ENCODE measurements around the gene CNKSR2.

CNKSR2 gene

DNA sequence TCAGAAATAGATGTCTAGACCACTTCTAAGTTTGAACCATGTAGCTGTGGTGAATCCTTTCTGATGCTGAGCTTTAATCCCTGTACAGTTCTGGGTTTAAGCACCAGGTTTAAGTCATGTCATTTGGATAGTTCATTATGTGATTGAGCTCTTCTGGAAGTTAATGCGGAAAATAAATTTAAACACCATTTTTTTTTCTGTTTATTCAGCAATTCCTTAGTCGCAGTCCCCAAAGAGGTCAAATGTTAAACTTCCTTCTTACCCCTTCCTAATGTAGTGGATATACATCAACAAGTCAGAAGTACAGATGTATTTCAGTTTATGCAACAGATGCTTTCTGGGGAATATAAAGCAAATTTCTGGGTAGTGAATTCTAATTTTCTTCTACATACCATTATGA lies 52.9 kb downstream of the CNKSR2 start:
- no peak overlapping the region for H3K4me3 ChIP-seq (replicated peaks; ENCODE audit: low read depth, low read length)
- DNase-seq (ENCODE audit: low read depth), result no peak
- TF ChIP-seq, protein P1, sequence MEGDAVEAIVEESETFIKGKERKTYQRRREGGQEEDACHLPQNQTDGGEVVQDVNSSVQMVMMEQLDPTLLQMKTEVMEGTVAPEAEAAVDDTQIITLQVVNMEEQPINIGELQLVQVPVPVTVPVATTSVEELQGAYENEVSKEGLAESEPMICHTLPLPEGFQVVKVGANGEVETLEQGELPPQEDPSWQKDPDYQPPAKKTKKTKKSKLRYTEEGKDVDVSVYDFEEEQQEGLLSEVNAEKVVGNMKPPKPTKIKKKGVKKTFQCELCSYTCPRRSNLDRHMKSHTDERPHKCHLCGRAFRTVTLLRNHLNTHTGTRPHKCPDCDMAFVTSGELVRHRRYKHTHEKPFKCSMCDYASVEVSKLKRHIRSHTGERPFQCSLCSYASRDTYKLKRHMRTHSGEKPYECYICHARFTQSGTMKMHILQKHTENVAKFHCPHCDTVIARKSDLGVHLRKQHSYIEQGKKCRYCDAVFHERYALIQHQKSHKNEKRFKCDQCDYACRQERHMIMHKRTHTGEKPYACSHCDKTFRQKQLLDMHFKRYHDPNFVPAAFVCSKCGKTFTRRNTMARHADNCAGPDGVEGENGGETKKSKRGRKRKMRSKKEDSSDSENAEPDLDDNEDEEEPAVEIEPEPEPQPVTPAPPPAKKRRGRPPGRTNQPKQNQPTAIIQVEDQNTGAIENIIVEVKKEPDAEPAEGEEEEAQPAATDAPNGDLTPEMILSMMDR (IDR thresholded peaks at IDR 0.05; ENCODE audit: low read length, missing control alignments), result no peak

DNA sequence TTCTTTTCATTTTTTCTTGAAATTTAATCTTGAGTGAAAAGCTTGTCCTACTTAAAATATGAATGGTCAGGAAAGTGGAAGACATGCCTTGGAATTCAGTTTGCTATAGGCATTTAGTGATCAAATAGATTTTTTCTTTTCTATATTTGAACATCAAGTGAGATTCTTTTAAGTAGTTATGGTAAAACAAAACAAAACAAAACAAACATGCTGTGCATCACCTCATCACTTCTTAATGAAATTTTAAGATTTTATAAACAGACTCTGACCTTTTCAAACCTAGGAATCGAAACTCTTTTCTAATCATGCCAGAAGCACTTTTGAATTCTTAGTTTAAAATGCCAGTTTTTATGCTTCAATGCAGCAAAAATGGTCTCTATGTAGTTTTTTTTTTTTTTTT lies 62.8 kb downstream of the CNKSR2 start:
- no peak overlapping the region for H3K4me3 ChIP-seq (replicated peaks; ENCODE audit: low read depth, low read length)
- TF ChIP-seq, protein P1 (IDR thresholded peaks at IDR 0.05; ENCODE audit: low read length, missing control alignments), result no peak
- DNase-seq (ENCODE audit: low read depth), result no peak

DNA sequence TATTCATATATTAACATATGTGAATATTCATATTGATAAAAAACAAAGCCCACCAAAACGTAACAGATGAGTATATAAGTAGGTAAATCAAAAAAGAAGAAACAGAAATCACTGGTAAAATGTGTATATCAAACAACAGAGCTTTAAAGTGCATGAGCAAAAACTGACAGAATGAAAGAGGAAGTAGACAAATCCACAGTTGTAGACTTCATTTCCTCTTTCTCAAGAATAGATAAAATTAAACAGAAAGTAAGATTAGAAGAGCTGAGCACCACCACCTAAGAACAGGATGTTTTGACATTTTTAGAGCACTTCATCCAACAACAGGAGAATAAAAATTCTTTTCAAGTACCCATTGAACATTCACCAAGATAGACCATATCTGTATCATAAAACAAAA lies 64.6 kb downstream of the CNKSR2 start:
- peak; percentile 7 for DNase-seq (ENCODE audit: low read depth)
- TF ChIP-seq, protein P1 (IDR thresholded peaks at IDR 0.05; ENCODE audit: low read length, missing control alignments), result no peak

DNA sequence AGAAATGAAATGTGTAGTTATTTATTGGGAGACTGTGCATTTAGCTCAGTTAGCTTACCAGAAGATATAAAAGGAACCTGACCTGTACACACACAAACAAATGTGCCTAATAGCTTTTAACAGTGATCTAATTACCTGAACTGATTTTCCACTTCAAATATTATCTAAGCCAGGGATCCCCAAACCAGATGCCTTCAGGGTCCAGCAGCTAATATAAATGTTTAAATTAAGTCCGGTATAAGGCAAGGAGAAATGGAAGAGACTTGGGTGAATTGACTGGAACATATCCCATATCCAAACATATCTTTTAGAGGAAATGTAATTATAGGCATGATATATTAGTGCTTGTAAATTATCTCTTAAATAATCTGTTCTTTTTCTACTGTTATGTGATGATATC lies 66.7 kb downstream of the CNKSR2 start:
- TF ChIP-seq, protein P1 (IDR thresholded peaks at IDR 0.05; ENCODE audit: low read length, missing control alignments), result no peak
- no peak overlapping the region for H3K4me3 ChIP-seq (replicated peaks; ENCODE audit: low read depth, low read length)
- no peak for DNase-seq (ENCODE audit: low read depth)

More for the DNA sequence above, 64.6 kb downstream of the CNKSR2 start:
- H3K4me3 ChIP-seq (replicated peaks; ENCODE audit: low read depth, low read length), result no peak overlapping the region

- H3K4me3 ChIP-seq (replicated peaks; ENCODE audit: low read depth, low read length), result no peak overlapping the region
- TF ChIP-seq, protein P1 (IDR thresholded peaks at IDR 0.05; ENCODE audit: low read length, missing control alignments), result no peak
- DNase-seq (ENCODE audit: low read depth), result no peak
Observed at GRCh38 chrX:21457718-21458117, 83.5 kb downstream of the CNKSR2 start.

GRCh38 chrX:21469071-21469470 lies 94.9 kb downstream of the CNKSR2 start:
- TF ChIP-seq, protein P1 (IDR thresholded peaks at IDR 0.05; ENCODE audit: low read length, missing control alignments), result no peak

DNA sequence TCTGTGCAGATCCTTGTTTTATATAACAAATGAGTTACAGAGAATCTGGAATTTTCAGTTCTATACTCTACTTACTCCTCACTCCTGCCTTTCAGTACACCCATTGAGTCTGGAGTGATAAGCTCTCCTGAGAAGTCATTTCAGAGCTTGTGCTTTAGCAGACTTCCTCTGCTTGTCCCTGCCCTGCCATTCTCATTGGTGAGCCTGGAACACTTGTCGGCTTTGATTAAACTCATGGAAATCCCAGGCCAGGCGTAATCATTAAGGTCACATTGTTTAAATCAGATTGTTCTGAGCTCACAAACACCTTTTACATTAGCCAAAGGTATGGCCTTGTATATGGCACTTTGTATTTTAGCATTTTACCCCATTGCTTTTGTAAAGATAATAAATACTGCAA lies 102.7 kb downstream of the CNKSR2 start:
- DNase-seq (ENCODE audit: low read depth), result no peak
- H3K4me3 ChIP-seq (replicated peaks; ENCODE audit: low read depth, low read length), result no peak overlapping the region

More at GRCh38 chrX:21469071-21469470, 94.9 kb downstream of the CNKSR2 start:
- H3K4me3 ChIP-seq (replicated peaks; ENCODE audit: low read depth, low read length), result no peak overlapping the region
- DNase-seq (ENCODE audit: low read depth), result peak; percentile 7

More for the DNA sequence above, 102.7 kb downstream of the CNKSR2 start:
- TF ChIP-seq, protein P1 (IDR thresholded peaks at IDR 0.05; ENCODE audit: low read length, missing control alignments), result no peak

All from fibroblast of pulmonary artery (primary cell).